ENCODE measurements around the gene SPATC1L. TPM values are rescaled to one million over a fixed set of nuclear protein-coding genes. Genes with fewer than 3 reads are reported as not detected.

SPATC1L gene
- total and polyA plus RNA-seq, 2 of the 8 experiments (the other 6 are each of a cell fraction or from before 2014, with no cell fraction given): 24.9 to 50.0 TPM

DNA sequence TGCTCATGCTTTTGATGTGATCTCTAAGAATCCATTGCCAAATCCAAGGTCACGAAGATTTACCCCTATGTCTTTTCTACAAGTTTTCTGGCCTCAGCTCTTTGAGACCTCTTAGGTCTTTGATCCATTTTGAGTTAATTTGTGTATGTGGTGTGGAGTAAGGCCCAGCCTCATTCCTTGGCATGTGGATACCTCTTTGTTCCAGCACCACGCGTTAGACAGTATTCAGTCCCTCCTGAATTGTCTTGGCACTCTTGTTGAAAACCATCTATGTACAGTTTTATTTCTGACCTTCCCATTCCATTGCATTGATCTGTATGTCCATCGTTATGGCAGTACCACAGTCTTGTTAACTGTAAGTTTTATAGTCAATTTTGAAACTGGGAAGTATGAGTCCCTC lies 20.9 kb downstream of the SPATC1L start (continued):
- no peak for TF ChIP-seq SAP30 (IDR thresholded peaks at IDR 0.05; ENCODE audit: insufficient read depth, insufficient replicate concordance, low read length)
